ENCODE results near the gene KCNQ1.

The KCNQ1 gene

DNA sequence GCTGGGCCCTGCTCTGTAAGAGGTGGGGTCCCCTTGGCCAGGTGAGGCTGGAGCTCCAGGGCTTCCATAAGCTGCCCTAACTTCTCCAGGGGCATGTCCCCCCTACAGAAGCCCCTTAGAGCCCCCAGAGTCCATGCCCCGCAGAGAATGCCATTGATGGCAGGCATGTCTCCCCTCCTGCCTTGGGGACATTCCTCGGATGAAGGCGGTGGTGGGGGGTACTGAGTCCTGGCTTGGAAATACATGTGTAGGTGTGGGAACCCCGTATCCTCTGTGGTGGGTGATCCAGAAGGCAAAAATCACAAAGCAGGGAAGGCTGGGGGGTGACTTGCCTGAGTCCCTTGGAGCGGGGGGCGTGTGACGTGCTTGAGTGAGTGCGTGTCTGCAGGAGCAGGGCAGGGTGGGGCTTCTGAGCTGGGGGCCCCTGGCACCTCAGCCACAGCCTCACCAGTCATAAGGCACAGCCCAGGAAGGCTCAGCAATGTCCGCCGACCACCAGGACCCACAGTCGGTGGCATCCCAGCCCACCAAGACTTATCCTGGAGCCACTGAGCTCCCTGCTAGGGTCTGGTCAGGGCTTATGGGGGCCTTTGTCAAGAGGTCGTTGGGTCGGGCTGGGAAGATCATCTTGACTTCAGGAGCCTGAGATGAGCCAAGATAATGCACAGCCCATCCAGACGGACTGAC, 324.7 kb downstream of the KCNQ1 start:
- DNase-seq (ENCODE audit: insufficient read length, low spot score) (no peak), FAIRE-seq (no peak)

- FAIRE-seq, result no peak
- no peak for DNase-seq (ENCODE audit: insufficient read length, low spot score)
These were observed 325.4 kb downstream of the KCNQ1 start for GRCh38 chr11:2770096-2770751.

- DNase-seq (ENCODE audit: insufficient read length, low spot score) (no peak), FAIRE-seq (no peak)
These were observed 326.0 kb downstream of the KCNQ1 start for GRCh38 chr11:2770761-2771301.

DNA sequence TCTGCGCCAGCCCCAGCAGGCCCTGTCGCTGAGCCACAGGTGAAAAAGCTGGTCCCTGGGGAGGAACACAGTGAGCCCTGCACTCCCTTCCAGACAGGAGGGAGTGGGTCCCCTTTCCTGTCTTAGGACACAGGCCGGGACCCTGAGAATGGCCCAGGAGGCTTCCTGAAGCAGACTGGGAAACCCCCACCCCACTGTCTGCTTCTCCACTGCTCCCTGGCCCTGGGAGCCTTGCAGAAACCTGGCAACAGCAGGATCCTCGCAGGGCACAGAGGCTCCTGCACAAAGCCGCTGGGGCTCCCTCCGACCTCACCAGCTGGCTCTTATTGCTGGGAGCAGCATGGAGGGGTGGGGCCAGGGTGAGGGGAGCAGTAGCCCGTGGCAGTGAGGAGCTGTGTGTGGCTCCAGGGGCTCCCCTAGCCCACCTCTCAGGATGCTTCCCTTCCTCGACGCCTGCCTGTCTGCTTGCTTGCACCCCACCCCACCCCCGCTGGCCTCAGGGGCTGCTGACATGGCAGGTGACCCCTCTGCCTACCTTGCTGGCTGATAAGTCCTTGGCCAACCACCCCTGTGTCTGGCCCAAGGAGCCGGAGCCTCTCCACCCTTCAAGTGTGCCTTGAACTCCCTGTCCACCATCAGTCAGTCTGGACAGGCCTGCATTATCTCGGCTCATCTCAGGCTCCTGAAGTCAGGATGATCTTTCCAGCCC, 327.1 kb downstream of the KCNQ1 start:
- no peak for FAIRE-seq

DNA sequence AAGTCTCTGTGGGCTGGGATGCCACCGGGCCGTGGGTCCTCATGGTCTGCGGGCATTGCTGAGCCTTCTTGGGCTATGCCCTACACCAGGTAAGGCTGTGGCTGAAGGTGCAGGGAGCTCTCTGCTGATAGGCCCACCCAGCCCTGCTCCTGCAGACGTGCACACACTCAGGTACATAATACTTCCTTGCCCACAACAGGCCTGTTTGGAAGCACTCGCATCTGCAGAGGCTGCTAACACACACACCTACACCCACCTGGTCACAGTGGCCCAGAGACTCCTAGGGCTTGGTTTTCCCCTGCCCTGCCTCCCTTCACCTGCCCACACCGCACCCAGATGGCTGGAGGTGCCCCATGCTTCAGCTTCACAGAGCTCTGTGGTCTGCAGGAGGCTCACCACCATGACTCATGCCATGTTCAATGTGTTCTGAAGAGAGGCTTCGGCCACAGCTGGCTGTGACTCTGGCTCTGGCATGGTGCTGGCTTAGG, 327.8 kb downstream of the KCNQ1 start:
- FAIRE-seq (no peak), DNase-seq (ENCODE audit: insufficient read length, low spot score) (no peak)

More for the DNA sequence above, 327.1 kb downstream of the KCNQ1 start:
- DNase-seq (ENCODE audit: insufficient read length, low spot score), result no peak

DNA sequence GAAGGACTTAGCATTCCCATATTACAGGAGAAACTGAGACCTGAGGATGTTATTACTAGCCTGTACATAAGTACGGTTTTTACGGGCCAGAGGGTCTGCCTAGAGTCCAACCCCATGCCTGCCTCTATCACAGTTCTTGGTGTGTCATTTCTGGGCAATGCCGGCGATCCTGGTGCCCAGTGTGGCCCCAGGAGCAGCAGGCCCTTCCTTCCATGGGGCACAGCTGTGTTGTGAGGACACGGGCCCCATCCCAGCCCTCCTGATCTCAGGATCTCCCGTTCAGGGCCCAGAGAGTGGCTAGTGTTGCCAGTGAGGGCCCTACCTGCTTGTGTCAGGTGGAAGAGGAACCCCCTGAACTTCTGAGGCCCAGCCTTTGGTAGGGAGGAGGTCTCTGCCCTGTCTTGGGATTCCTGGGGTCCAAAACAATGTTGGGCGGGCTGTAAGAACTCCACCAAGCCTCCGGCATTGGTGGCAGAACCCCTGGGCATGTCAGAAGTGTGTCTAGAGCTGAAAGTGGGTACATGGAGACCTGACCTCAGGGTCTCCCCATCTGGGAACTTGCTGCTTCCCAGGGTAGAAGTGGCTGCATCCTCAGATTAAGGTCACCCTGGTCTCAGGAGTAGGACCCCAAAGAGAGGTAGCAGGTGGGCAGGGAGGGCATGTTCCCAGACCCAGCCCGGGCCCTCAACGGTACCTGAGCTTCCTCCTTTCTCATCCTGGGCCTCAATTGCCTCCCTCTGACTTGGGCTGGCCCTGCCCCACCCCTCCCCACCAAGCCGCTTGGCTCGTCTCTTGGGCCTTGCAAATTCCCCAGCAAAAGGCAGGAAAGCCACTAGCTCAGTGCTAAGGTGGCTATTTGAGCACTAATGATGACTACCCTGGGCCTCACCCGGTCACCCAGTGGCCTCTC, 329.6 kb downstream of the KCNQ1 start:
- FAIRE-seq, result no peak

DNA sequence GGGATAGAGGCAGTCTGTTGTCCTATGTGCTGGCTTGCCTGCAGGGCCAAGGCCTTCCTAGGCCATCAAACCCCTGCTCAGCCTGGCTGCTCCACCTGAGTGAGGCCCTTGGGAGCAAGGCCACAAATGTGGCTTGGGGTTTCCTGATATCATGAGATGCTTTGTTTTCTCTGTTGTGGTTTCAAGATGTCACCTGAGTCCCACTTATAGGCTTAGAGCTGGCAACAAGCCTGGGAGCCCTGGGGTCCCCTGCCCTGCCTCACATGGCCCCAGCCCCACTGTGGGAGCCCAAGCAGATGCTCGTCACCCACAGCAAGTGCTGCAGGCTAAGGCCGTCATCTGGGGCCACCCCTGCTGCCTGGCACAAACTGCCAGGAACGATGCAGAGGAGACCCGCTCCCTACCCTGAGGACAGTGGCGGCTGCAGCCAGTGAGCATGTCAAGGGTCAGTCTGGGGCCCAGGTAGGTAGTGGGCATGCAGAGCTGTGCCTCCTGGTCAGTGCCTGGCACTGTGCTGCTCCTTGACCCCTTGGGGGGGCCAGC, 330.3 kb downstream of the KCNQ1 start:
- no peak for FAIRE-seq
- no peak for DNase-seq (ENCODE audit: insufficient read length, low spot score)

More for the DNA sequence above, 329.6 kb downstream of the KCNQ1 start:
- DNase-seq (ENCODE audit: insufficient read length, low spot score), result no peak

DNA sequence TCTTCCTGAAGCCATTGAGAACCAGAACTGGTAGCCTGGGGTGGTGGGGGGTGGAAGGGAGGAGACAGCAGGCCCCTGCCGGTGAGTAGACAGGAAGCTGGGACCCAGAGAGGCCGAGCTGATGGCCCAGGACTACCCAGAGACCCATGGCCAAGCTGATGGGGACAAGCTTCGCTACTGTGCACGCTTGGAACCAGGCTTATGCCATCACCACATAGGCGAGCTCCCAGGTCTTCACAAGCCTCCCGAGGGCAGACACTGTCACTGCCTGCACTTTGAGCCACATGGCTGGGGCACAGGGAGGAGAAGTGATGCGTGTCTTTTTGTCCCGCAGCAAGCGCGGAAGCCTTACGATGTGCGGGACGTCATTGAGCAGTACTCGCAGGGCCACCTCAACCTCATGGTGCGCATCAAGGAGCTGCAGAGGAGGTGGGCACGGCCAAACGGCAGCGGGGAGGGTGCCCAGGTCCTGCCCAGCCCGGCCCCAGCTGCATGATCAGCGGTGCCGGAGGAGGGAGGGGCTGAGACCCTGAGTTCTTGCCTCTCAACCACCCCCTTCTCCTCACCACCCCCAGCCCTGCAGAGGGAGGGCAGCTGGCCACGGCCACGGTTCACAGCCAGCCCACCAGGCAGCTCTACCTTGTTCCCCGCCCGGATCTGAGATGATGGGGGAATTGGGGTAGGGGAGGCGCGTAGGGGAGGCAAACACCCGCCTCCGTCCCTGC, 331.0 kb downstream of the KCNQ1 start:
- no peak for DNase-seq (ENCODE audit: insufficient read length, low spot score)

DNA sequence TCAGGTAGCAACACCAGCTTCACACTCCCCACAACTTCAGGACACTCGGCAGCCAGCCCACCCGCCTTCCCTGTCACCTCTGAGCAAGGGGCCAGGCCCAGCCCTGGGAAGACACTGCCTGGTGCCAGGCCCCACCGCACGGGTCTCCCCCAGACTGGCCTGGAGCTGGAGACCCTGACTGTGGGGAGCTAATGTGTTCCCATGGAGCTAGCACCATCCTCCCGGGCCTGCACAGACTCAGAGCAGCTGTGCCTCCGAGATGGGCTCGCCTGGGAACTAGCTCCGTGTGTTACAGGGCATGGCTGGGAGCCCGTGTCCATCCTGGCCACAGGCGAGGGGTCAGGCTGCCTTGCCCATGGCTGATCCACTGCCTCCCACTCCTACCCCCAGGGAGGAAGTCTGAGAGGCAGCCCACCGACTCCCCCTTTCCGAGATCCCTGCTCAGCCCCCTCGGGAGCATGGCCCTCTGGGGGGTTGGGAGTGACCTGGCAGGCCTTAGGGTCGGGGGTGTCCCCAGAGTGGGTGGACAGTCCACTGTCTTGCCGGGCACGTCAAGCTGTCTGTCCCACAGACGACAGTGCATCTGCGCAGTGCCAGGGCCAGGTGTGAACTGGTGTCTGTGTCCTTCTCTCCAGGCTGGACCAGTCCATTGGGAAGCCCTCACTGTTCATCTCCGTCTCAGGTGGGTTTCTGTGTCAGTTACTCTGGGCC, 331.7 kb downstream of the KCNQ1 start:
- FAIRE-seq (no peak), DNase-seq (ENCODE audit: insufficient read length, low spot score) (no peak)

More for the DNA sequence above, 331.0 kb downstream of the KCNQ1 start:
- FAIRE-seq, result no peak

DNA sequence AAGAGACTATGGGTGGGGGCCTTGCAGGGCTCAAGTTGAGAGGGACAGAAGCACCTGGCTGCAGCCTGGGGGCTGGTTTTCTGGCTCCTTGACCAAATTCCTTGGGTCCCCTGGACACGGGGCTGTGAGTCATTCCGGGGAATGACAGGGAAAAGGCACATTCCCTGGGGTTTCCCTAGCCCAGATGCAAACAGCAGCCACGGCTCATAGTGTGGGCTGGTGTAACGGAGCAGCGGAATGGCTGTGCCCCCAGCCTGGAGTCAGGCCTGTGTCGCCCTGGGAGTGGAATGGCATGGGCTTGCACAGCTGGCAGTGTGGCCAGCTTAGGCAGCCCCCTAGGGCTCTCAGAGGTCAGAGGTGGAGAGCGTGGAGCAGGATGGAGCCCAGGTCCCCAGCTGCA, 332.6 kb downstream of the KCNQ1 start:
- FAIRE-seq (no peak), DNase-seq (ENCODE audit: insufficient read length, low spot score) (no peak)

- no peak for DNase-seq (ENCODE audit: insufficient read length, low spot score)
- no peak for FAIRE-seq
These were observed 333.2 kb downstream of the KCNQ1 start for GRCh38 chr11:2777871-2778629.

DNA sequence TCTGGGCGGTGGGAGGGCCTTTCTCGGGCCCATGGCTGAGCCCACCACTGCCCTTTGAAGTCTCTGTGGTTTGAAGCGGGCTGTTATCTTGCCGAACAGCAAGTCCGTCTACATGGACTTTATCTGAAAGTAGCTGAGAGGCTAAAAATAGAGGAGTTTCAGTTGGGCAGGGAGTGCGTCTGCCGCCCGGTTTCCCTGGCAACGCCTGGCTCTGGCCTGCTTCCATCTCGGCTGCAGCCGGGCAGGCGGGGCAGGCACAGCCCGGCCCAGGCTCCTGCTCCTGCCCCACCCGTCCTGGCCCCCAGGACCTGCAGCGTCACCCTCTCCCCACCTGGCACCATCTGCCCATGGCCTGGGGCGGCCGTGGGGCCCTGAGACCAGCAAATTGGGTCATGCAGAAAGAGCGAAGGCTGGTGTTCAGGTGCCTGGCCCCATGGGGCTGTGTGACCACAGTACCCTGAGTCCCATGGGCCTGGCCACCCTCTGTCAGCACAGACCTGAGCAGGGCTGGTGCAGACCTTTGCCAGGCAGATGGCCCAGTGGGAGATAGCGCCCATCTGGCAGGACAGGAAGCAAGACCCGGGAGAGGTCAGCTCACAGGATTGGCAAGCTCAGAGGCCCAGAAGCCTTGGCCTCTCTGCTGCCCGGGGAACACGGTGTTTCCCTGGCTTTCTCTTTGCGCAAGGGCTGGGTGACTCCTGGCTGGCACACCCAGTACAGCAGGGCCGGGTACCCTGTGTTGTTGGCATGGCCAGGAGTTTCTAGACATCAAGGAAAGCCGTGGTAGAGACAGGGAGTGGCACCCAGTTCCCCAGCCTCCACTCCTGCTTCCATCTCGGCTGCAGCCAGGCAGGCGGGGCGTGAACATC, 334.1 kb downstream of the KCNQ1 start:
- no peak for FAIRE-seq
- peak; percentile 53 for DNase-seq (ENCODE audit: insufficient read length, low spot score)

- FAIRE-seq, result no peak
- DNase-seq (ENCODE audit: insufficient read length, low spot score), result no peak
These were observed 334.7 kb downstream of the KCNQ1 start for GRCh38 chr11:2779499-2779980.

GRCh38 chr11:2779981-2780849, 335.4 kb downstream of the KCNQ1 start:
- FAIRE-seq (no peak), DNase-seq (ENCODE audit: insufficient read length, low spot score) (no peak)

DNA sequence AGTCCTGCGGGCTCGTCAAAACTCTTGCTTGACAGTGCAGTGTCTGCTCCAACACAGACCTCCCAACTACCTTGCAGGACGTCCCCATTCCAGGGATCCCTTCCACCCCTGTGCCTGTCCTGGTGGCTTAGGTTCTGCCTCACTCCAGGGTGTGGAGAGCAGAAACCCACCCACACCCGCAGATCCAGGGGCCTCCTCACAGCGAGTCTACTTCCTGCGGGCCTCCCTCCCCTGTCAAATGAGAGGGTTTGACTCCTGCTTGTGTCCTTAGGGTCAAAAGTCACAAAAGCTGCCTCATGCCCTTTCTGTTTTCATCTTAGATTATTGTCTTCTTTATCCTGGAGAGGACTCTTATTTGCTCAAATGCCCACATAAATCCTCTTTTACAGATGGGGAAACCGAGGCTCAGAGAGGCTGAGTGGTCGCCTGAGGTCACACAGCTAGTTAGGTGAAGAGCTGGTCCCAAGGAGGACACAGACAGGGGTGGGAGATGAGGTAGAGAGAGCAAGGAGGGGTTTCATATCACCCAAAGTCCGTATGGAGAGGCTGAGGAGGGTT, 336.1 kb downstream of the KCNQ1 start:
- no peak for DNase-seq (ENCODE audit: insufficient read length, low spot score)
- no peak for FAIRE-seq
